Effector memory CD4-positive, alpha-beta T cell (primary cell): ENCODE results near the gene DKKL1.
A peak's percentile ranks its signal among the peaks of the same experiment; 100 is the strongest.

Source experiments
- DNase-seq, 3 donors: peaks; one replicate each; pipeline ENCODE4 v3.0.0-alpha.2; 2020
- H3K27ac ChIP-seq: 2 replicates; pipeline ENCODE4 v1.7.0; 2013; ENCODE audit warnings: mild to moderate bottlenecking, low read length, moderate library complexity; ENCODE audit not compliant: insufficient read depth, poor library complexity, severe bottlenecking
- H3K27me3 ChIP-seq: replicated peaks from 2 replicates; pipeline ENCODE4 v1.7.0; 2013; ENCODE audit warnings: mild to moderate bottlenecking, low read length; ENCODE audit not compliant: insufficient read depth, control insufficient read depth, poor library complexity, severe bottlenecking
- H3K36me3 ChIP-seq: 2 replicates; pipeline ENCODE4 v1.7.0; 2013; ENCODE audit warnings: mild to moderate bottlenecking, low read length, moderate library complexity; ENCODE audit not compliant: control insufficient read depth, insufficient read depth
- H3K4me1 ChIP-seq: 2 replicates; pipeline ENCODE4 v1.7.0; 2013; ENCODE audit warnings: low read length, mild to moderate bottlenecking; ENCODE audit not compliant: control insufficient read depth, insufficient read depth, poor library complexity, severe bottlenecking
- H3K4me3 ChIP-seq: 2 replicates; pipeline ENCODE4 v1.7.0; 2013; ENCODE audit warnings: low read length, low read depth, mild to moderate bottlenecking; ENCODE audit not compliant: insufficient read depth, poor library complexity, severe bottlenecking
- H3K9me3 ChIP-seq: 2 replicates; pipeline ENCODE4 v1.7.0; 2013; ENCODE audit warnings: mild to moderate bottlenecking, low read length, moderate library complexity; ENCODE audit not compliant: control insufficient read depth

Gene DKKL1

DNA sequence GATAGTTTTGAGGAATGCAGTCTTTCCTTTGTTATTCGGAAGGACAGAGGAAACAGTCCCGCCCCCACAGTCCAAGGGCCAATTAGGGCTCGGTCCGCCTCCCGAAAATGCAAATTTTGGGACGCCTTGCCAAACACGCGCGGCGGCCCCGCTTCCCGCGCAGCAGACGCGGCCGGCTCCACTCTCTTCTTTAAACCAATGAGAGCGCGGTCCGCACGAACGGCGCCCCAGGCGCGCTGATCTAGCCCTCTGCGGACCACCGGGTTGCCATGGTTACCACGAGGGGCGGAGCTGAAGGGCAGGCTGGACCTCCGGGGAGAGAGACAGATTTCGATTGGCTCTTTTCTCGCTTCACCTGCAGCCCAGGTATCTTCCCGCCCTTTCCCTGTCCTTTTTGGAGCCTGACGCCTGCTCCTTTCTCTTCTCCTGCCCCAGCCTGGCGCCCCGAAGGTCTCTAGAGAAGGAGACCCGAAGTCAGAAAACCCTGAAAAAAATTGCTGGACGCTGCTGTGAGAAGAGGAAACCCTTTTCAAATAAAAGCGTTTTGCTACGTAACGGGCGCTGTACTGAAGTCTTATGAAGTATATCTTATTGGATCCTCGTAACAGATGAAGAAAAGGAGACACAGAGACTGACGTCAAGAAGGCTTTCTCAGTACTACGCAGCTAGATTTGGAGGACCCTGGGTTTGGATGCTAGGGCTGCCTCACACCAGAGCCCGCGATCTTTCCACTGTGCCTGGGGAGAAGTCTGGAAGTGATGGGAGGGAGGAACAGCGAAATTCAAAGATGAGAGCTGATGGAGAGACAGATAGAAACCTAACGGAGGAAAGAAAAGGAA, 57.6 kb downstream of the DKKL1 start:
- no peak overlapping the region for H3K27ac ChIP-seq
- H3K36me3 ChIP-seq, result no peaks in the 10 kb centered on the region
- H3K4me3 ChIP-seq, result no peak overlapping the region
- no peaks in the 10 kb centered on the region for H3K9me3 ChIP-seq
- peaks cover 33% of the 10 kb centered on the region for H3K27me3 ChIP-seq
- DNase-seq, result no peak
- peaks cover 39% of the 10 kb centered on the region for H3K4me1 ChIP-seq

DNA sequence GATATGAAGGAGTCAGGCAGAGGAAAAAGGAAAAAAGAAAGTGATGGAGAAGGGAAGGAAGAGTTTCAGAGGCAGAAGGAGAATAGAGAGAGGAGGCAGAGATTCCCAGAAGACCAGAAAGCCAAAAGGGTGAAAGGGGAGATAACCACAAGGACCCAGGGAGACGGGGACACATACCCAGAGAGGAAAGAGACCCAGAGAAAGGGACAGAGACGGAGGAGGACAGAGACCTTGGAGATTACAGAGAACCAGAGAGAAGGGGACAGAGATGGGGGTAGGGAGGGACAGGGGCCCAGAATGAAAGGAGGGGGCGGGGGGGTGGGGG, 58.2 kb downstream of the DKKL1 start:
- no peaks in the 10 kb centered on the region for H3K9me3 ChIP-seq
- no peaks in the 10 kb centered on the region for H3K36me3 ChIP-seq
- no peak for DNase-seq
- no peak overlapping the region for H3K27ac ChIP-seq
- no peak overlapping the region for H3K4me3 ChIP-seq
- peaks cover 39% of the 10 kb centered on the region for H3K4me1 ChIP-seq
- peaks cover 39% of the 10 kb centered on the region for H3K27me3 ChIP-seq

- DNase-seq, result peak in 1 of 3 donors; percentile 38
Observed at GRCh38 chr19:49422407-49423070, 58.9 kb downstream of the DKKL1 start.

DNA sequence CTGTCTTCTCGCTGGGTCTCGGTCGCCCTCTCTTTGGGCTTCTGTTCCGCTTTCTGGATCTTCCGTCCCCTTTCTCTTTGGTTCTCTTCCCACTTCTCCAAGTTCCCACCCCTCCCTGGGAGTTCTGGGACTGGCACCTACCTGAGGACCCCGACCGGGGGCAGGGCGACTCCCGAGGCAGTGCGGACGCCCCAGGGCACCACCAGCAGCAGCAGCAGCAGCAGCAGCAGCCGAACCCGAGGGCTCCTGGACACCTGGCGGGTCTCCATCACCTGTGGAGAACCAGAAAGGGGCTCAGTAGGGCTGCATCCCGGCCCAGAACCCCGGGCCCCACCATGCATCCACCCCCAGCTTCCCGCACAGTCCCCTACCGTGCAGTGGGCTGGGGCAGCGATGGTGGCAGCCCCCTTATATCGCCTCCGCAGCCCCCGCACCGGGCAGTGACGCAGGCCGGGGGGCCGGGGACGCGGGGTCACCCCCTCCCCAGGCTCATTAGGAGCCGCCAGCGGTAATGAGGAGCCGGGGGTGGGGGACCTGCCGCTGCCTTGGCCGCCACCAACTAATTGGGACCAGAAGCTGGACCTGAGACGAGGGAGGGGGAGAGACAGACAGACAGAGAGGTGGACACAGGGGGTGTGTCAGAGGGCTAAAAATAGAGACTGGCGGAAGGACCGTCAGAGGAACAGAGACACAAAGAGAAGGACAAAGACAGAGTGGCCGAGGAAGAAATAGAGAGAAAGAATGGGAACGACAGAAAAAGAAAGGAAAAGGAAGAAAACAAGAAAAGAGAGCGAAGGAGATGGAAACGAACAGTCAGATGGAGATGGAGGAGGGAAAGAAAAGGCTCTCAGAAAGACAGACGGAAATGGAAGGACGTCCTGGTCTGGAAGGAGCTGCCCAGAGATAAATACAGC, 59.7 kb downstream of the DKKL1 start, which contains the start of gene PTH2:
Gene PTH2, minus strand, starts transcription at position 371 of the 914 bp plus-strand sequence. Its CDS starts 102 bp downstream, at position 269.
- no peaks in the 10 kb centered on the region for H3K9me3 ChIP-seq
- DNase-seq, result no peak
- H3K27ac ChIP-seq, result no peak within 1 kb of the TSS
- H3K27me3 ChIP-seq, result peaks cover 51% of the 10 kb centered on the region
- peaks cover 50% of the 10 kb centered on the region for H3K4me1 ChIP-seq
- H3K4me3 ChIP-seq, result peak within 1 kb of the TSS; percentile 31
- H3K36me3 ChIP-seq, result no peaks in the 10 kb centered on the region

More at GRCh38 chr19:49422407-49423070, 58.9 kb downstream of the DKKL1 start:
- Histone ChIP-seq H3K9me3 (no peaks in the 10 kb centered on the region), H3K27ac (no peak overlapping the region), H3K4me1 (peaks cover 42% of the 10 kb centered on the region), H3K36me3 (no peaks in the 10 kb centered on the region), H3K27me3 (peaks cover 45% of the 10 kb centered on the region), H3K4me3 (peak overlapping the region; percentile 31)

- peaks cover 57% of the 10 kb centered on the region for H3K27me3 ChIP-seq
- no peaks in the 10 kb centered on the region for H3K36me3 ChIP-seq
- no peak for DNase-seq
- no peak overlapping the region for H3K27ac ChIP-seq
- H3K9me3 ChIP-seq, result no peaks in the 10 kb centered on the region
- H3K4me3 ChIP-seq, result no peak overlapping the region
- peaks cover 55% of the 10 kb centered on the region for H3K4me1 ChIP-seq
Observed at GRCh38 chr19:49423985-49424303, 60.3 kb downstream of the DKKL1 start.
